HEK293T (cell line): ENCODE results near the gene USP37.

Experiments used
- CTCF ChIA-PET: fragments of 350-600 bp; formaldehyde crosslinking; extraction: SDS; loops from one replicate; lab custom pipeline; 2021; ENCODE audit warnings: antibody characterized with exemption, inconsistent platforms; lab: Yijun Ruan, JAX
- POLR2A ChIA-PET: fragments of 350-600 bp; formaldehyde crosslinking; extraction: SDS; loops from one replicate; lab custom pipeline; 2020; ENCODE audit warnings: antibody characterized with exemption, inconsistent platforms; lab: Yijun Ruan, JAX
- DNase-seq: peaks from one replicate; pipeline ENCODE4 v3.0.0; 2012; ENCODE audit warnings: mixed read lengths; ENCODE audit errors: extremely low spot score
- ARNT ChIP-seq: fragments of 450-650 bp; IDR thresholded peaks from 2 replicates; pipeline ENCODE4 v1.6.1; 2017; ENCODE audit warnings: mild to moderate bottlenecking
- BHLHE40 ChIP-seq: fragments of 450-650 bp; IDR thresholded peaks from 2 replicates; pipeline ENCODE4 v1.6.1; 2016; ENCODE audit warnings: mild to moderate bottlenecking, moderate library complexity, borderline replicate concordance
- CTBP1 ChIP-seq: fragments of 450-650 bp; IDR thresholded peaks from 2 replicates; pipeline ENCODE4 v1.6.1; 2016; ENCODE audit warnings: borderline replicate concordance
- ELF4 ChIP-seq: fragments of 450-650 bp; IDR thresholded peaks from 2 replicates; pipeline ENCODE4 v1.6.1; 2017; ENCODE audit warnings: antibody characterized with exemption
- FOXA1 ChIP-seq: fragments of 450-650 bp; IDR thresholded peaks from 2 replicates; pipeline ENCODE4 v1.6.1; 2016; ENCODE audit warnings: mild to moderate bottlenecking
- FOXK2 ChIP-seq: fragments of 450-650 bp; IDR thresholded peaks from 2 replicates; pipeline ENCODE4 v1.6.1; 2016; ENCODE audit warnings: mild to moderate bottlenecking
- FOXM1 ChIP-seq: fragments of 450-650 bp; IDR thresholded peaks from 2 replicates; pipeline ENCODE4 v1.6.1; 2017; ENCODE audit warnings: mild to moderate bottlenecking, borderline replicate concordance
- HDGF ChIP-seq: fragments of 450-650 bp; IDR thresholded peaks from 2 replicates; pipeline ENCODE4 v1.6.1; 2017; ENCODE audit warnings: antibody characterized with exemption, borderline replicate concordance
- L3MBTL2 ChIP-seq: fragments of 450-650 bp; conservative IDR thresholded peaks from 2 replicates; pipeline ENCODE4 v1.6.1; 2016; ENCODE audit warnings: mild to moderate bottlenecking
- LEF1 ChIP-seq: fragments of 450-650 bp; IDR thresholded peaks from 2 replicates; pipeline ENCODE4 v1.6.1; 2017; ENCODE audit warnings: mild to moderate bottlenecking, borderline replicate concordance
- NFRKB ChIP-seq: fragments of 450-650 bp; IDR thresholded peaks from 2 replicates; pipeline ENCODE4 v1.6.1; 2016; ENCODE audit warnings: mild to moderate bottlenecking, moderate library complexity
- SP1 ChIP-seq: fragments of 450-650 bp; IDR thresholded peaks from 2 replicates; pipeline ENCODE4 v1.6.1; 2017
- SUZ12 ChIP-seq: fragments of 450-650 bp; IDR thresholded peaks from 2 replicates; pipeline ENCODE4 v1.6.1; 2016; ENCODE audit warnings: mild to moderate bottlenecking
- TARDBP ChIP-seq: fragments of 450-650 bp; IDR thresholded peaks from 2 replicates; pipeline ENCODE4 v1.6.1; 2016
- ZNF384 ChIP-seq: fragments of 450-650 bp; IDR thresholded peaks from 2 replicates; pipeline ENCODE4 v1.6.1; 2016
- TF ChIP-seq, protein P1 (sequence below): fragments of 450-650 bp; IDR thresholded peaks from 2 replicates; pipeline ENCODE4 v1.6.1; 2016

USP37 gene

DNA sequence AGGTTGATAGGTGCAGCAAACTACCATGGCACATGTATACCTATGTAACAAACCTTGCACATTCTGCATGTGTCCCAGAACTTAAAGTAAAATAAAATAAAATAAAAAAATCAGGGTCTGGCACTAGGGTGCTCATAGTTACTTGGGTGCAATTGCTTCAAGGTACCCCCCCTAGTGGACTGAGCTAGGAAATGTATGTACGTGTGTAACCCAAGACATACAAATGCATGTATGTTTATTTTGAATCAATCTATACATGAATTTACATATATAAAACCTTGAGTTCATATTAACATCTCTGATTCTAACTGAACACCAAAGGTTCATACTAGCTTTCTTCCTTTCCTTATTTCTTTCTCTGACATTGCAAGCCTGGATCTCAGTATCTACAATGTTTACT, 51.5 kb downstream of the USP37 start:
- ChIA-PET CTCF (no interaction called here), POLR2A (no interaction called here)
- peak; percentile 11 for DNase-seq
- TF ChIP-seq ZNF384 (no peak), SUZ12 (no peak), L3MBTL2 (no peak), ELF4 (no peak), NFRKB (no peak), CTBP1 (no peak), FOXK2 (no peak), FOXM1 (no peak), HDGF (no peak), SP1 (no peak)

DNA sequence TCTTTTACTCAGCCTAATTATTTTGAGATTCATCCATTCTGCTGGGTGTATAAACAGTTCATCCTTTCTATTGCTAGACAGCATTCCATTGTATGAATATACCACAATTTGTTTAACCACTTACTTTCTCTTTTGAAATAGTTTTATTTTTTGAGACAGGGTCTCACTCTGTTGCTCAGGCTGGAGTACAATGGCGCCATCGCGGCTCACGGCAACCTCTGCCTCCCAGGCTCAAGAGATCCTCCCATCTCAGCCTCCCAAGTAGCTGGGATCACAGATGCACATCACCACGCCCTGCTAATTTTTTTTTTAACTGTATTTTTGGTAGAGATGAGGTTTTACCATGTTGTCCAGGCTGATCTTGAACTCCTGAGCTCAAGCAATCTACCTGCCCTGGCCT, 54.5 kb downstream of the USP37 start:
- POLR2A ChIA-PET = no interaction called here
- no peak for TF ChIP-seq SUZ12
- no peak for TF ChIP-seq SP1
- TF ChIP-seq HDGF = no peak
- no peak for TF ChIP-seq TARDBP
- TF ChIP-seq, protein P1, sequence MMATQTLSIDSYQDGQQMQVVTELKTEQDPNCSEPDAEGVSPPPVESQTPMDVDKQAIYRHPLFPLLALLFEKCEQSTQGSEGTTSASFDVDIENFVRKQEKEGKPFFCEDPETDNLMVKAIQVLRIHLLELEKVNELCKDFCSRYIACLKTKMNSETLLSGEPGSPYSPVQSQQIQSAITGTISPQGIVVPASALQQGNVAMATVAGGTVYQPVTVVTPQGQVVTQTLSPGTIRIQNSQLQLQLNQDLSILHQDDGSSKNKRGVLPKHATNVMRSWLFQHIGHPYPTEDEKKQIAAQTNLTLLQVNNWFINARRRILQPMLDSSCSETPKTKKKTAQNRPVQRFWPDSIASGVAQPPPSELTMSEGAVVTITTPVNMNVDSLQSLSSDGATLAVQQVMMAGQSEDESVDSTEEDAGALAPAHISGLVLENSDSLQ = no peak
- no peak for TF ChIP-seq CTBP1
- no peak for TF ChIP-seq BHLHE40
- no peak for TF ChIP-seq NFRKB
- no peak for TF ChIP-seq ZNF384
- no peak for TF ChIP-seq FOXK2
- no peak for TF ChIP-seq FOXA1
- no peak for TF ChIP-seq ARNT
- TF ChIP-seq LEF1 = no peak
- TF ChIP-seq FOXM1 = no peak
- no peak for TF ChIP-seq L3MBTL2
- TF ChIP-seq ELF4 = no peak
- DNase-seq = no peak
- CTCF ChIA-PET = no interaction called here

GRCh38 chr2:218508299-218508698, 59.9 kb downstream of the USP37 start:
- no peak for DNase-seq

DNA sequence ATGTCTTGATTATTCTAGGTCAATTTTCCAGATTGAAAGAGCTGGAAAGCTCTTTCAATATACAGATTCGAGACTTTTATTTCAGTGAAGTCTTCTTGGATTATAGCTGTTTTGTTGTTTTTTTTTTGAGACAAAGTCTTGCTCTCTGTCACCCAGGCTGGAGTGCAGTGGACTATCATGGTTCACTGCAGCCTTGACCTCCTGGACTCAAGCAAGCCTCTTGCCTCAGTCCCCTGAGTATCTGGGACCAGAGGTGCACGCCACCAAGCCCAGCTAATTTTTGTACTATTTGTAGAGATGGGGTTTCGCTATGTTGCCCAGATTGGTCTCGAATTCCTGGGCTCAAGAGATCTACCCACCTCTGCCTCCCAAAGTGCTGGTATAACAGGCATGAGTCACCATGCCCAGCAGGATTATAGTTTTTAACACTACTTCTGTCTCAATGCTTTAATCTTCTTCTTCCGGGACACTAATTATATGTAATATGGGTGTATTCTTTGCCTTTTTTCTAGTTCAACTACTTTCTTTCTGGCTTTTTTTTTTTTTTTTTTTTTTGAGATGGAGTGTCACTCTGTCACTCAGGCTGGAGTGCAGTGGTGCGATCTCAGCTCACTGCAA, 62.3 kb downstream of the USP37 start:
- POLR2A ChIA-PET = no interaction called here
- TF ChIP-seq BHLHE40 = no peak
- TF ChIP-seq L3MBTL2 = no peak
- no peak for TF ChIP-seq ARNT
- TF ChIP-seq NFRKB = no peak
- TF ChIP-seq FOXM1 = no peak
- no peak for DNase-seq
- CTCF ChIA-PET = no interaction called here

More at GRCh38 chr2:218508299-218508698, 59.9 kb downstream of the USP37 start:
- POLR2A ChIA-PET = no interaction called here
- TF ChIP-seq SP1 (no peak), ELF4 (no peak), FOXA1 (no peak), LEF1 (no peak), L3MBTL2 (no peak), HDGF (no peak), TARDBP (no peak), BHLHE40 (no peak), SUZ12 (no peak), FOXM1 (no peak), NFRKB (no peak), CTBP1 (no peak), ZNF384 (no peak)
- CTCF ChIA-PET = no interaction called here

GRCh38 chr2:218501665-218502064, 66.5 kb downstream of the USP37 start:
- DNase-seq = no peak
- CTCF ChIA-PET = interaction anchor here (1.0 kb wide), 1 partner anchor 36 kb away, joined by 5 read pairs; no protein-coding TSS in a partner anchor
- TF ChIP-seq BHLHE40 = no peak
- TF ChIP-seq FOXA1 = no peak
- TF ChIP-seq SUZ12 = no peak
- TF ChIP-seq FOXM1 = no peak
- no peak for TF ChIP-seq SP1
- TF ChIP-seq NFRKB = no peak
- TF ChIP-seq TARDBP = no peak
- TF ChIP-seq L3MBTL2 = no peak
- no peak for TF ChIP-seq HDGF
- TF ChIP-seq LEF1 = no peak
- no peak for TF ChIP-seq ELF4
- no peak for TF ChIP-seq FOXK2
- TF ChIP-seq, protein P1 = no peak
- TF ChIP-seq ZNF384 = no peak
- no peak for TF ChIP-seq CTBP1

DNA sequence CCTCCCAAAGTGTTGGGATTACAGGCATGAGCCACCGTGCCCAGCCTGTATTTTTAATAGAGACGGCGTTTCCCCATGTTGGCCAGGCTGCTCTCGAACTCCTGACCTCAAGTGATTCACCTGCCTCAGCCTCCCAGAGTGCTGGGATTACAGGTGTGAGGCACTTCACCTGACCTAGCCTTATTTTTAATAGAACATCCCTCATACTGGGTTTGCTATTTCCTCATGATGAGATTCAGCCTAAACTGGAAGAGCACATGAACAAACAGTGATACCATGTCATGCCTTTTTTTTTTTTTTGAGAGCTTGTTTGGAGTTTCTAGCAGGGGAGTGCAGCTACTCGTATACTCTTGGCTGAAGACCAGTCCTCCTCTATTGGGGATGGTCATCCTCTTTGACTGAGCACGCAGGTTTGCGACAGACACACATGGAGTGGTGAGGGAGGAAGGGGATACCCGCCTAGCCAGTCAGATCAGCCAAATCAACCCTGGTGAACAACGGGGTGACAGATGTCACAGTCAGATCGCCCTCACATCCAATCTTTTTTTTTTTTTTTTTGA, 67.6 kb downstream of the USP37 start:
- DNase-seq = no peak
- TF ChIP-seq FOXA1 (no peak), ARNT (no peak), CTBP1 (no peak), L3MBTL2 (no peak), FOXK2 (no peak), ELF4 (no peak), SUZ12 (no peak)
- TF ChIP-seq, protein P1 = no peak
- POLR2A ChIA-PET = no interaction called here
- CTCF ChIA-PET = interaction anchor here (1.0 kb wide), 1 partner anchor 34 kb away, joined by 5 read pairs; no protein-coding TSS in a partner anchor

More at GRCh38 chr2:218501665-218502064, 66.5 kb downstream of the USP37 start:
- POLR2A ChIA-PET = no interaction called here
